GM21381 (cell line): ENCODE data around the gene SLAMF1.
"Not testable (repeated sequence)": the region's sequence is repeated elsewhere in the genome, so short reads cannot be mapped to it uniquely, and the experiment has no call there.

ENCODE experiments used
- ATAC-seq: cut with Tn5 transposase; IDR thresholded peaks from one replicate; pipeline ENCODE4 v1.9.1; 2021; ENCODE audit warnings: mild to moderate bottlenecking, moderate library complexity; ENCODE audit not compliant: unreplicated experiment

The SLAMF1 gene

DNA sequence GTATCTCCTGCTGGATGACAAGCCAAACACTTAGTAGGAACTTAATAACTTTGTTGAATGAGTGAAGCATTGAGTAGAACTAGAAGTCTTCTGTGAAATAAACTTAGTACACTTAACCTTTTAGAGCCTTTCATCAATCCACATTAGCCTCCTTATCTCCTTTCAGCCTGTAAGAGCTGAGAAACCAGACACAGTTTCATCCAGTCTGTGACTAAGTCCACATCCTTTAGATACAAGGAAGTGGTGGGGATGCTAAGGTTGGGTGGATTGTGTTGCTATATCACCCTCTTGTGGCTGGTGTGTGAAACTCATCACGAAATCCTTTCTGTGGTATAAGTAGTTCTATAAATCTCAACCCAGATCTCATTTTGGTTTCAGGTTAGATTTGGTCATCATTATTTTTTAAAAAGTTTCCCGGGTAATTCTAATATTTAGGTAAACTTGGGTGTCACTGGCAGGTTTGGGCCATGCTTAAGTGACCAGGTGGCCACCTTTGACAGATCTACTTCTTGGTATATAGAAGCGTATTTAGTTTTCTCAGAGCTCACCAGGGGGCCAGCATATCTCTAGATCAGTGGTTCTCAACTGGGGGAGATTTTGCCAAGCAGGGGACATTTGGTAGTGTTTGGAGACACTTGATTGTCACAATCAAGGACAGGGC, 39.7 kb downstream of the SLAMF1 start:
- peak; percentile 67 for ATAC-seq

DNA sequence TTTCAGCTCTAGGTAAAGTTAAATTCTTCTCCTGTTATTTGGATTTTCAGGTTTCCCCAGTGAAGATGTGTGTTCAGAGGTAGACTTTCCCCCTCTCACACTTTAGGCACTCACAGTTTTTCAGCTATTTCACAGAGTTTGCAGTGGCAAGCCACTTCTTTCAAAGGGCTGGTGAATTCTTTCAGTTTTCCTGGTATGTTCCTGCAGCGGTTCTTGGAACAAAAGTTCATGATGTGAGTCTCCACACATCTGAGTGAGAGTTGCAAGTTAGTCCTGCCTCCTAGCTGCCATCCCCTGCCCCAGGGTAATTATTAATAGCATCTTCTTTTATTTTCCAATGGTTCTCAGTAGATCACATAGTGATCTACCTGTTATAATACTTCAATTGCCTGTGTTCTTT, 40.2 kb downstream of the SLAMF1 start:
- peak; percentile 4 for ATAC-seq

DNA sequence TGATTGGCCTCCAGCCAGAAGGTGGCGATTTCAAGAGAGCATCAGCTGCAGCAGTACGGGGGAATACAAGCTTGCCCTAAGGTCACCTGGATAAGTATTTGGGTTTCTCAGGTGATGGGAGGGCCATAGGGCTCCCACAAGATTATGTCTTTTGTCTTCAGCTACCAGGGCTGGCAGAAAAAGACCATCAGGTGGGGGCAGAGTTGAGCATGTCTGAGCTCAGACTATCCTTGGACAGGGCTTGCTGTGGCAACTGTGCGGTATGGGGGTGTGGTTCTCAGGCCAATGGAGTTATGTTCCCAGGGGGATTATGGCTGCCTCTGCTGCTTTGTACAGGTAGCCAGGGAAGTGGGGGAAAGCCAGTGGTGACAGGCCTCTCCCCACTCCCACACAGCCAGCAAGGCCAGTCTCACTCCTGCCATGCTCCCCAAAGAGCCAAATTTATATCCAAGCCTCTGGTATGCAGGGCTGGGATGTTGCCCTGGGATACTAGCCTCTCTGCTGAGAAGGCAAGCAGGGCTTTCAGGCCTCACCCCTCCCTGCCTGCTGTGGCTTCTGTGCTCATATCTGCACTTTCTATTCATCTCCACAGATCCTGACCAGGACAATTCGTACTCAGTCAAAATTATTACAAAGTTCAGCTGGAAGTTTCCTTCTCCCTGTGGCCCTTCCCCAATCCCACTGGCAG, 40.9 kb downstream of the SLAMF1 start:
- no peak for ATAC-seq

DNA sequence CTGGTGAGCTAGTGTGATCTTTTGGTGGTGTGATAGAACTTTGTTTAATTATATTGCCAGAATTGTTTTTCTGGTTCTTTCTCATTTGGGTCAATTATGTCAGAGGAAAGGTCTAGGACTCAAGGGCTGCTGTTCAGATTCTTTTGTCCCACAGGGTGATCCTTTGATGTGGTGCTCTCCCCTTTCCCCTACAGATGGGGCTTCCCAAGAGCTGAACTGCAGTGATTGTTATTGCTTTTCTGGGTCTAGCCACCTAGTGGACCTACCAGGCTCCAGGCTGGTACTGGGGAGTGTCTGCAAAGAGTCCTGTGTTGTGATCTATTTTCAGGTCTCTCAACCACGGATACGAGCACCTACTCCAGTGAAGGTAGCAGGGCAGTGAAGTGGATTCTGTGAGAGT, 41.6 kb downstream of the SLAMF1 start:
- ATAC-seq, result no peak

DNA sequence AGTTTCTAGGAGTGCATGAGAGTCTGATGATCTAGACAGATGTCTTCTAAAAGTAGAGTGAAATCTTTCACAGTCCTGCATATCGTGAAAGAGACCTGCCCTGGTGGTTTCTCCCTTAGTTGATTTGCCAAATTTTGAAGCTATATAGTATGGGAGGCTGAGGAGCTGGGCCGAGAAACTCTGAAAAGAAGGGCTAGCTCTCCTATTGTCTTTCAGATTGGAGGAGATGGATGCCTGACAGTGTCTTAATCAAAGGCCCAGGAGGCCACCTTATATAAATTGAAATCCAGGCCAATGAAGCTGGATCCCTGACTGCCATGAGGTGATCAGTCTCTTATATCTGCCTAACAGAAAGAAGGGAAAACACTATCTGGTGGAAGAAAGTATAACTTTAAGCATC, 49.1 kb downstream of the SLAMF1 start:
- ATAC-seq, result no peak

DNA sequence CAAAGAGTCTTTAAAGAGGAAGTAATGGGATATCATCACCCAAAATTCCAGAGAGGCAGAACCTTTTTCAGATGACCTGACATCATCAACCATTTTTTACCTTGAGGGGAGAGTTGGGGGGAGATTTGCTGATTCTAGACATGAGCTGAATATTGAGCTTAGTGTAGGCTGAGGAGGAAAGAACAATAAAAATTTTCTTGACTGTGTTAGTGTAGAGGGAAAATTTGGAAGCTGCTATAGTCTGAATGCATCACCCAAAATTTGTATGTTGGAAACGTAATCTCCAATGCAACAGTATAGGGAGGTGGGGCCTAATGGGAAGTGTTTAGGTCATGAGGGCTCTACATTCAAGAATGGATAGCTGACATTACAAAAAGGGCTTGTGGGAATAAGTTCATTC, 49.8 kb downstream of the SLAMF1 start:
- no peak for ATAC-seq

DNA sequence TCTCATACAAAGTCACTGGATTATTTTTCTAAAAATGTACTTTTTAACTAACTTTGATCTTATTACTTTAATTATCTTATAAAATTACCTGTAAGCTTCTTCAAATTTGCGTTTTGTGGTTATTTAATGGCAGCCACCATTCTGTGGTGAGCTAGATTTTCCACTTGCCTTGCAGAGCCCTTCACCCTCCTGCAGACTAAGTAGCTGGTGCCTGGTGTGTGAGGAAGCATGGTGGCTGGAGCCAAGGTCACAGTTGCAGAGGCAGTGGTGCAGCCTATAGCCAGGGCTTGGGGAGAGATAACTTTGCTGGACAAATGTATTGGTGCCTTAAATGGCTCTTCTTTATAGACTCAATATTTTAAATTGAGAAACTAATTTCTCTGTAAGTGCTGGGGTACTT, 56.4 kb downstream of the SLAMF1 start:
- ATAC-seq, result no peak

DNA sequence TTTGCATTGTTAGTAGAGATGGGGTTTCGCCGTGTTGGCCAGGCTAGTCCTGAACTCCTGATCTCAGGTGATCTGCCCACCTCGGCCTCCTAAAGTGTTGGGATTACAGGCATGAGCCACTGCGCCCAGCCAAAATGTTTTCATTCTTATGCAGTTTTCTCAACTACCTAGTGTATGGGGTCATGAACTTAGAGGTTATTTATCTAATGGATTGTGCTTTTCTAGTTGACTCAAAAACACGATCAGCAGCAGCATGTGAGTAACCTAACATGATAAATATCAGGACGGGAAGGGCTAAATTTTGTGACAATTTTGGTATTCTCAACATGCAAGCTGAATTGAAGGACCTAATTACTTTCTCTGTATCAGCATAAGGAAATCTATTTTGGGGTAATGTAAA, 58.4 kb downstream of the SLAMF1 start:
- ATAC-seq, result no peak

DNA sequence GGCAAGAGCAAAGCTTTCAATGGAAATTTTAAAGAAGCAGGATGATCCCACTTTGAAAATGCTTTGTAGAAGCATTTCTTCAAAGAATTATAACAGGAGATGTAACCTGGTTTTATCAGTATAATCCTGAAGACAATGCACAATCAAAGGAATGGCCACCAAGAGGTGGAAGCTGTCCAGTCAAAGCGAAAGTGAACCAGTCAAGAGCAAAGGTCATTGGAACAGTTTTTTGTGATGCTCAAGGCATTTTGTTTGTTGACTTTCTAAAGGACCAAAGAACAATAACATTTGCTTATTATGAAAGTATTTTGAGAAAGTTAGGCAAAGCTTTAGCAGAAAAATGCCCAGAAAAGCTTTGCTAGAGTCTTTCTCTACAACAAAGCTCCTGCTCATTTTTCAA, 62.1 kb downstream of the SLAMF1 start:
- no peak for ATAC-seq

DNA sequence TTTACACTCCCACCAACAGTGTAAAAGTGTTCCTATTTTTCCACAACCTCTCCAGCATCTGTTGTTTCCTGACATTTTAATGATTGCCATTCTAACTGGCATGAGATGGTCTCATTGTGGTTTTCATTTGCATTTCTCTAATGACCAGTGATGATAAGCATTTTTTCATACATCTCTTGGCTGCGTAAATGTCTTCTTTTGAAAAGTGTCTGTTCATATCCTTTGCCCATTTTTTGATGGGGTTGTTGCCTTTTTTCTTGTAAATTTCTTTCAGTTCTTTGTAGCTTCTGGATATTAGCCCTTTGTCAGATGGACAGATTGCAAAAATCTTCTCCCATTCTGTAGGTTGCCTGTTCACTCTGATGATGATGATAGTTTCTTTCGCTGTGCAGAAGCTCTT, 63.9 kb downstream of the SLAMF1 start:
- not testable (repeated sequence) for ATAC-seq

DNA sequence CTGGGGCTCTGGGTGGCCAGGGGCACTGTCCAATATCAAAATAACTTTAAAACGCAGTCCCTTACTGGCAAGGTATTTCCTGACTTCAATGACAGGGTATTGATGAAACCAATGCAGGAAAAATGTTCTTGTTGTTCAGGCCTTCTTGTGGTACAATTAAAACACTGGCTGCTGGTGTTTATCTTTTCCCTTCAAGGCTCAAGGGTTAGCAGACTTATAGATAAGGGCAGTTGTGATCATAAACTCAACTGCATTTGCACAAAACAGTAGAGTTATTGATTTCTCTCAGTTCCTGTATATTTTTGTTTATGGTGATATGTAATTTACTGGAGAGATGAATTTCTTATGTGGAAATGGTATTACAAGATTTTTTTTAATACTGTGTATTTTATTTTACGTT, 64.9 kb downstream of the SLAMF1 start:
- no peak for ATAC-seq

DNA sequence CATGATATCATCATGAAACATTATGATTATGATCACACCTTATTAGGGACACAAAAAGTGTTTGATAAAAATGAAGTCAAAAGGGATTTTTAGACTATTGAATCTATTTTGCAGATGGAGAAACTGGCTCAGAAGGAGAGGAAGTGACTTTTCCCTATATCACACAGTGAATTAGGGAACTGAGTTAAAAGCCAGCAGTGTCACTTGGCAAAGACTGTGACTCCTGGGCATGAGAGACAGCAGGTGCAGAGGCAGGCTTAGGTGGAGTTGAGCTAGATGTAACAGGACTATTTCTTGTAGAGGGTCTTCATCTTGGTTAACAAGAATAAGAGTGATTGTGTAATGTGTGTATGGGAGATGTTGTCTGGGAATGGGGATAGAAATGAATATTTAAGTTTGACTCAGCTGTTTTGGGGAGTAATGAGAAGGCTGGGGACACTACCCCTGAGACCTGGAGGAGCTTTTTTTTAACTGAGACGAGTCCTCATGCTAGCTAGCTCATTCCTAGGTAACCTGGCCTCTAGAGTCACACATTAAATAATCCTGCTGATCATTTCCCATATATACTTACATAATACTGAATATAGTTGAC, 66.5 kb downstream of the SLAMF1 start:
- no peak for ATAC-seq

DNA sequence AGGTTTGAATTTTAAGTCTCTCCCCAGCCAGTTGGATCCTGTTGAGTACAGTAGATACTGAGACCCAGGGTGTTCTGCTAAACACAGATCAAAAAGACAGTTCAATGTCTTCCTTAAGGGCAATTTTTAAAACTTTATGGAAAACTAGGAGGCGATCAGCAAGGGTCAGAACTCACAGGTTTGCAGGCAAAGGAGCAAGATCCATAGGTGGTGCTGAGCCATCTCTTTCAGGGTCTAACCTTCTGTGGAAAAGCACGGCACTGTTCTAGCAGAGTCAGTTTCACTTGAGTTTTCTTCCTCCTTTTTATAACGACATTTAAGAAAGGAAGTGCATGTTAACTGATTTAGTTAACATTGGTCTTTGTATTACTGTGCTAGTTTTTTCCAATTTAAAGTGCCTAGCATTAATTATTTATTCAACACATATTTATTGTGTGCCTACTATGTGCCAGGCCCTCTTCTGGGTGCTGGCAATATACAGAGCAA, 67.6 kb downstream of the SLAMF1 start, which contains the start of gene CD84:
Gene CD84 (minus strand): TSS at position 281 of the 486 bp plus-strand sequence. CDS start 59 bp downstream, at position 222.
- no peak for ATAC-seq

DNA sequence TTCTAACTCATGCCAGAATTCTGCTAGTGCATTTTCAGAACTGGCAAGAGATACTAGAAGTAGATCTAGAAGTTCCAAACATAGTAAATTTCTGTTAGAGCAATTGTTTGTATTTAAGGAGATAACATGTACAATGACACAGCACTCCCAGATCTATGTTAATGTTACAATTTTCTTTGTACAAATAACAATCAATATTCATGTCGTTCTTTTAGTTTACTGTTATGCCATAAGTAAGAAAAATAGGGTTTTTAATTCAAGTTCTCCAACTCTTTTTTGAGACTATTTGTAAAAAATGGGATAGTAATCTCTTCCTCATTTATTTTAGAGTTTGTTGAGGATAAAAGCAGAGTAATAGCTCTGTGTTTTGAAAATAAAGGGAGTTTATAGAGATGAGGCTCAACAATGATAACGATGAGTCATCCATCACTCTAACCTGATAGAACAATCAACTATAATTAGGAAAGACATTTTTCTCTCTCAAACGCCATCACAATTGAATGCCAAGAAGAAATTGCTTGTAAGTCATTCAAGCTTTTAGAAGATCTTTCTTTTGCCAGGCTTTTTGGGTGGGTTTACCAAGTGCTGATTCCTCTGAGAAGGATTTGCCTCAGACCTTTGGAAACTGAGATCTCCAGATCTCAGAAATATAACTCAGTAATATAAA, 68.2 kb downstream of the SLAMF1 start:
- ATAC-seq, result no peak

DNA sequence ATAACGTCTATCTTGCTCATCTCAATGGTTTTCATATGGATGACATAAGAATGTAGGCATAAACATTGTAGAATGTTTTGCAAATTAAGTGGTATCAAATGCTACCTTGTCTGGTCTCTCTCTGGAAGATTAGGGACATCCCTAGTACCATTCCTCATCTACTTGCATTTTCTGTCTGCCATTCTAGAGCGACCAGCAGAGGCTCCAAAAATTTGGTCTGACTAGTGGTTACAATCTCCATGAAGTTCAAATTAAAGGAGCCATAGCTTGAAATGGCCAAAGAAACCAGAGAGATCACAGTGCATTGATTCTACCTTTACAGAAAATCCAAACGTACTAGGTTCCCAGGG, 68.7 kb downstream of the SLAMF1 start:
- ATAC-seq, result no peak

DNA sequence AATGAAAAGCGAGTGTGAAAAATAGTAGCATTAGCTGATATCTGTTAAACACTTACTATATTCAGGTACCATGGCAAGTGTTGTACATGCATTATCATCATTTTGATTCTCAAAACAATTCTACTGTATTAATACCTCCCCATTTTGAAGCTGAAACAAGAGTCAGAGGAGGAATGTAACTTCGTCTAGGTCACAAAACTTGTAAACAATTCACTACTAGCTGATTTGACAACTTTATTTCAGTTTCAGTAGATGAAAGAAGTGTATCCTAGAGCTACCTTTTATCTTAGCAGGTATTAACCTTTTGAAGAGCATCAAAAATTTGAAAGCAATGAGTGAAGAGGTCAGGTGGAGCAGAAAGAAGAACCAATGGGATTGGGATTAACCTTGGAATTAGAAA, 69.2 kb downstream of the SLAMF1 start:
- no peak for ATAC-seq

DNA sequence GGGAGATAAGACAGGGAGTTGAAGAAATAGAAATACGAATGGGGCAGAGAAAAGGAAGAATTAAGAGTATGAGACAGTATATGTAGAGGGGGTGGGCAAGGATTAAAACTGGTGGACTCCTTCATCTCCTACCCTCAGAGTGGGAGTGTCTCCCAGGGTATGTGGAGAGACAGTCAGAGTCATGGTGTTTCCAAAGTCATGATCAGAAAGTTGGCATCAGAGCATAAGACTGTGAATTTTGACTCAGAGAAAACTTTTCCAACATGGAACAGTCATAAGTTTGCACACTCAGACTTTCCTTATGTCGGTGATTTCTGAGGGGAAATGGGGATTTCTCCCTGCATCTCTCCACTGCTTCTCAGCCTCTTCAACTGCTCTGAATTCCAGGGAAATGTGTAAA, 70.0 kb downstream of the SLAMF1 start:
- ATAC-seq, result no peak

DNA sequence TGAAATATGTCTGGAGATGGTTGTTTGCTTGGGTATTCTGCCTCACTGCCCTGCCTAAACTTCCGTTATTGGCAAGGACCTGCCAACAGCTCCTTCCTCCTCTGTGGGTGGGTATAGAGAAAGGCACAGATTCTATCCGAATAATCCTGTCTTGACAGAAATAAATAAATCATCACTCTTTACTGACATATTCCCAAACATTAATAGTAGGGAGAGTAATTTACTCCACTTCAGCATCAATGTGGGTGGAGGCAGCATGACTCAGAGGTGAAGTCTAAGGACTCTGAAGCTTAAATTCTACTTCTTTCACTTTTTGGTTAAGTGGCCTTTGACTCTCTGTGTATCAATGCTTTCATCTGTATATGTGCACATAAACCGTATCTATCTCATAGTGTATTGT, 70.5 kb downstream of the SLAMF1 start:
- no peak for ATAC-seq

DNA sequence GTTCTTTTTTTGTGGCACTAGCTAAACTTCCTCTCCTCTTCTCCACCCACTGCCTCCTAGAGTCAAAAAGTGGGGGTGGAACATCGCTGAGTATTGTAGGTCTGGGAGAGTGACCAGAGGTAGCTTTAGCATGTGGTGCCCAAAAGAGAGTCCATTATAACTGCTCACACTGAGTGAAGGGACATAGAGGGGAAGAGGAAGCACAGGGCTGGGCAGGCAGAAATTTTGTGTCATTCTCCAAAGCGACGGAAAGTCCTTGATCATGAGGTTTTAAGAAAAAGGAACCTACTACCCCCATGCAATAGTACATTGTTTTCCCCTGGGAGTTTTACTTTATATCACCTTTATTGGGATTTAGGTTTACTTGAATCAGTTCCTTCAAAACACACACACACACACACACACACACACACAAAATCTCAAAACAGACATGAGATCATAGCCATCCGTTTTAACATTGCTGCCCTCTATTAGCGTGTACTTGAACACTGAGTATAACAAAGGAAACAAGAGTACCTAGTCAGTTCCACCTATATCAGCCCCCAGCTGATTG, 71.7 kb downstream of the SLAMF1 start:
- no peak for ATAC-seq

DNA sequence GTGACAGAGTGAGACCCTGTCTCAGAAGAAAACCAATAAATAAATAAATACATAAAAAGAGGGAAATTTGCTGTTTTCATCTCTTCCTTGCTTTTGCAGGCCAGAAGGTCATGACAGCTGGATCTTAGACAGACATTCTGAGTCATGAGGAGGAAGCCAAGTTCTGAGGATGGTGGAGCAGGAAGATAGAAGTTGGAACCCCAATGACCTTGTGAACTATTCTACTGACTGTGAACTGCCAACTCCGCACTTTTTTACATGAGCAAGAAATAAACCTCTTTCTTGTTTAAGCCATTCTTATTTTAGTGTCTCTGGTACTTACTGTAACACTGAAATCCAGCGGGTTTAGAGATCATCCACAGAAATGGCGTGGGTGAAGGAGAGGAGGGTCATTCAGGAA, 76.0 kb downstream of the SLAMF1 start:
- no peak for ATAC-seq

DNA sequence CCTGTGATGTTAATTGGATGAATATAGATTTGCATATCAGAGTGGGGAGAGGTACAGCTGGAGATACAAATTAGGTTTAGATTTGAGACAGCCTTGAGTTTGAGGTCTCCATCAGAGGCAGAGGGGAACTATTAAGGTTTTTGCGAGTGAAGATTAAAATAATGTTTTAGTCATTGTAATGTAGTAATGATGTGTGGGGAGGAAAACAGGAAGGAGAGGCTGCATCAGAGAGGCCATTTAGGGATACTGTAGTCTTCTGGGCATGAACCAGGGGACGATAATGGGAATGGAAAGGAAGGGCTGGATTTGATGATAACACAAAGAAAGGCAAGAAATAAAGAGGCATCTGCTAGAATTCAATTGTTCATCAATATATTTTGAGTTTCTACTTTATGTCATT, 77.0 kb downstream of the SLAMF1 start:
- no peak for ATAC-seq
